OCI-LY7 (cell line): ENCODE data around the gene KLHL21.

Source experiments
- CTCF ChIP-seq: fragments of 200-600 bp; sonication (generic); conservative IDR thresholded peaks from 2 replicates; pipeline ENCODE4 v1.5.1; 2014; ENCODE audit warnings: mild to moderate bottlenecking, antibody characterized with exemption, low read length, moderate library complexity, mixed read lengths
- EZH2phosphoT487 ChIP-seq: fragments of 200-600 bp; sonication (generic); IDR thresholded peaks from 2 replicates; pipeline ENCODE4 v1.6.1; 2018; ENCODE audit warnings: low read depth, borderline replicate concordance, mild to moderate bottlenecking, mixed run types, antibody characterized with exemption, low read length, moderate library complexity, mixed read lengths

- TF ChIP-seq CTCF (no peak), EZH2phosphoT487 (no peak)
Measured at GRCh38 chr1:6580119-6580592, 22.5 kb downstream of the KLHL21 start.
